Neural progenitor cell (in vitro differentiated cells): ENCODE results near the gene TREM1. TPM values are rescaled to one million over a fixed set of nuclear protein-coding genes. Genes with fewer than 3 reads are reported as not detected.

Experiments
- DNase-seq: peaks from one replicate; pipeline ENCODE4 v3.0.0-alpha.2; 2016; ENCODE audit warnings: low spot score
- H2AFZ ChIP-seq: fragments of 200-600 bp; sonication (generic); replicated peaks from 2 replicates; pipeline ENCODE4 v1.6.1; 2016; ENCODE audit warnings: antibody characterized with exemption
- H3F3A ChIP-seq: fragments of 200-600 bp; sonication (generic); 2 replicates; pipeline ENCODE4 v1.6.1; 2016; ENCODE audit warnings: antibody characterized with exemption, low read depth
- H3K27ac ChIP-seq: fragments of 200-600 bp; sonication (generic); 2 replicates; pipeline ENCODE4 v1.5.1; 2016; ENCODE audit warnings: mild to moderate bottlenecking
- H3K27me3 ChIP-seq: fragments of 200-600 bp; sonication (generic); 2 replicates; pipeline ENCODE4 v1.6.1; 2016; ENCODE audit warnings: mild to moderate bottlenecking, moderate library complexity
- H3K36me3 ChIP-seq: fragments of 200-600 bp; sonication (generic); 2 replicates; pipeline ENCODE4 v1.5.1; 2016
- H3K4me1 ChIP-seq: fragments of 200-600 bp; sonication (generic); 2 replicates; pipeline ENCODE4 v1.6.1; 2016; ENCODE audit warnings: mixed run types
- H3K4me2 ChIP-seq: fragments of 200-600 bp; sonication (generic); 2 replicates; pipeline ENCODE4 v1.6.1; 2016
- H3K4me3 ChIP-seq: fragments of 200-600 bp; sonication (generic); 2 replicates; pipeline ENCODE4 v1.5.1; 2016
- H3K79me2 ChIP-seq: fragments of 200-600 bp; sonication (generic); 2 replicates; pipeline ENCODE4 v1.6.1; 2016; ENCODE audit warnings: low read depth
- H3K9ac ChIP-seq: fragments of 200-600 bp; sonication (generic); 2 replicates; pipeline ENCODE4 v1.6.1; 2016
- H3K9me3 ChIP-seq: fragments of 200-600 bp; sonication (generic); 2 replicates; pipeline ENCODE4 v1.5.1; 2016; ENCODE audit warnings: low read depth
- H4K20me1 ChIP-seq: fragments of 200-600 bp; sonication (generic); 2 replicates; pipeline ENCODE4 v1.6.1; 2016; ENCODE audit warnings: low read depth
- H3K27ac Mint-ChIP-seq: 3 replicates; pipeline ENCODE4 v1.8.0; 2021; ENCODE audit warnings: mixed read lengths
- H3K27me3 Mint-ChIP-seq: 2 replicates; pipeline ENCODE4 v1.8.0; 2022; ENCODE audit warnings: low read depth, mild to moderate bottlenecking, inconsistent platforms, moderate library complexity, mixed read lengths; ENCODE audit not compliant: insufficient read depth
- H3K36me3 Mint-ChIP-seq: 3 replicates; pipeline ENCODE4 v1.8.0; 2021; ENCODE audit warnings: mixed read lengths
- H3K4me1 Mint-ChIP-seq: 3 replicates; pipeline ENCODE4 v1.8.0; 2021; ENCODE audit warnings: mixed read lengths
- H3K4me3 Mint-ChIP-seq: 3 replicates; pipeline ENCODE4 v1.8.0; 2021; ENCODE audit warnings: mild to moderate bottlenecking, moderate library complexity, mixed read lengths
- H3K9me3 Mint-ChIP-seq: 3 replicates; pipeline ENCODE4 v1.8.0; 2020; ENCODE audit warnings: mixed read lengths
- CTCF ChIP-seq: fragments of 200-600 bp; sonication (generic); IDR thresholded peaks from 2 replicates; pipeline ENCODE4 v1.5.1; 2017; ENCODE audit warnings: antibody characterized with exemption, mild to moderate bottlenecking
- EZH2 ChIP-seq: fragments of 200-600 bp; sonication (generic); IDR thresholded peaks from 2 replicates; pipeline ENCODE4 v1.6.1; 2017; ENCODE audit warnings: antibody characterized with exemption, mild to moderate bottlenecking, moderate library complexity
- EZH2phosphoT487 ChIP-seq: fragments of 200-600 bp; sonication (generic); IDR thresholded peaks from 2 replicates; pipeline ENCODE4 v1.6.1; 2017; ENCODE audit warnings: antibody characterized with exemption
- total RNA-seq: library from RNA; depleted of rRNA; stranded (reverse); fragments of >200 nt; gene quantifications from 2 replicates; pipeline ENCODE4 v1.2.3, GENCODE V29; 2015; ENCODE audit warnings: low replicate concordance

Gene TREM1
- total RNA-seq, result not detected in 2 replicates

- Mint-ChIP-seq H3K9me3 (peaks cover 4% of the 10 kb centered on the region), H3K4me1 (peaks cover 34% of the 10 kb centered on the region), H3K4me3 (no peak within 1 kb of the TSS), H3K27ac (no peak within 1 kb of the TSS), H3K36me3 (no peaks in the 10 kb centered on the region), H3K27me3 (peaks cover 8% of the 10 kb centered on the region)
- DNase-seq, result no peak
- Histone ChIP-seq H3K9me3 (no peaks in the 10 kb centered on the region), H3K27me3 (no peaks in the 10 kb centered on the region), H3K4me1 (no peaks in the 10 kb centered on the region), H3K79me2 (no peaks in the 10 kb centered on the region), H3K4me2 (no peak within 1 kb of the TSS), H3K9ac (no peak within 1 kb of the TSS), H3K4me3 (no peak within 1 kb of the TSS), H4K20me1 (no peaks in the 10 kb centered on the region), H3F3A (no peaks in the 10 kb centered on the region), H3K36me3 (no peaks in the 10 kb centered on the region), H3K27ac (no peak within 1 kb of the TSS), H2AFZ (no peak within 1 kb of the TSS)
- TF ChIP-seq EZH2 (no peak), EZH2phosphoT487 (no peak), CTCF (no peak)
Observed at GRCh38 chr6:41286544-41287346, at the start of gene TREM1. Gene TREM1 (minus strand): TSS chr6:41286682. CDS start chr6:41286655, 27 bp downstream.

- H4K20me1 ChIP-seq, result no peaks in the 10 kb centered on the region
- no peaks in the 10 kb centered on the region for H3K36me3 ChIP-seq
- Mint-ChIP-seq H3K27ac (no peak overlapping the region), H3K9me3 (no peaks in the 10 kb centered on the region), H3K4me1 (peaks cover 9% of the 10 kb centered on the region), H3K36me3 (no peaks in the 10 kb centered on the region), H3K27me3 (peaks cover 20% of the 10 kb centered on the region), H3K4me3 (no peak overlapping the region)
- H3K9me3 ChIP-seq, result no peaks in the 10 kb centered on the region
- no peaks in the 10 kb centered on the region for H3K79me2 ChIP-seq
- H3K27me3 ChIP-seq, result peaks cover 9% of the 10 kb centered on the region
- no peak overlapping the region for H3K9ac ChIP-seq
- no peak overlapping the region for H2AFZ ChIP-seq
- H3K4me3 ChIP-seq, result no peak overlapping the region
- no peak overlapping the region for H3K27ac ChIP-seq
- H3K4me2 ChIP-seq, result no peak overlapping the region
- DNase-seq, result no peak
- no peaks in the 10 kb centered on the region for H3F3A ChIP-seq
- no peaks in the 10 kb centered on the region for H3K4me1 ChIP-seq
- TF ChIP-seq EZH2, result no peak
- no peak for TF ChIP-seq CTCF
- TF ChIP-seq EZH2phosphoT487, result no peak
Observed at GRCh38 chr6:41335943-41336342, 49.5 kb upstream of the TREM1 start.

GRCh38 chr6:41335296-41335695 is 48.8 kb upstream of the TREM1 start, which contains the start of gene NCR2:
Gene NCR2 (plus strand): TSS chr6:41335608. CDS start chr6:41335877, 269 bp downstream.
- Mint-ChIP-seq H3K36me3 (no peaks in the 10 kb centered on the region), H3K4me1 (peaks cover 9% of the 10 kb centered on the region), H3K27me3 (peaks cover 20% of the 10 kb centered on the region), H3K4me3 (no peak within 1 kb of the TSS), H3K27ac (peak within 1 kb of the TSS; percentile 14), H3K9me3 (no peaks in the 10 kb centered on the region)
- Histone ChIP-seq H3K36me3 (no peaks in the 10 kb centered on the region), H3K27me3 (peaks cover 9% of the 10 kb centered on the region), H3K9me3 (no peaks in the 10 kb centered on the region), H3K79me2 (no peaks in the 10 kb centered on the region), H3K27ac (no peak within 1 kb of the TSS), H2AFZ (no peak within 1 kb of the TSS), H3K4me1 (no peaks in the 10 kb centered on the region), H3K4me2 (no peak within 1 kb of the TSS), H4K20me1 (no peaks in the 10 kb centered on the region), H3K4me3 (no peak within 1 kb of the TSS), H3K9ac (no peak within 1 kb of the TSS), H3F3A (no peaks in the 10 kb centered on the region)
- no peak for DNase-seq
- TF ChIP-seq EZH2phosphoT487 (no peak), CTCF (no peak), EZH2 (no peak)
